ENCODE results near the gene MFRP. TPM values are rescaled to one million over a fixed set of nuclear protein-coding genes. Genes with fewer than 3 reads are reported as not detected.
A peak's percentile ranks its signal among the peaks of the same experiment; 100 is the strongest.

MFRP gene
- total and polyA plus RNA-seq, 11 donors = 0.04 TPM; not detected in 10

GRCh38 chr11:119319136-119319699 is 27.3 kb downstream of the MFRP start:
- H3K4me3 ChIP-seq = peak overlapping the region in 6 of 12 donors; percentile 5 to 16 (median 12)
- H3K9me3 ChIP-seq = no peaks in the 10 kb centered on the region
- WGBS, 4 donors = 49 to 66% (median 61%) methylated on average over 8 of the region's 8 CpGs
- peaks cover 0 to 44% (median 0%) of the 10 kb centered on the region in 9 donors for H3K27me3 ChIP-seq
- H3K27ac ChIP-seq = peak overlapping the region; percentile 85 to 99 (median 92)
- peaks cover 0 to 87% (median 61%) of the 10 kb centered on the region in 12 donors for H3K4me1 ChIP-seq
- intact Hi-C loops (cut with DNase I) = loop anchor here in 3 of 10 donors (5.0 to 10.0 kb wide), 3 partner anchors 172 to 217 kb away; partner anchors contain the start of genes ABCG4 (in 1 of the 3) and DPAGT1 (in 1 of the 3)
- DNase-seq (peak in 1 of 5 donors; percentile 36), ATAC-seq (peak in 1 of 4 donors; percentile 3)
- TF ChIP-seq CTCF (IDR thresholded peaks at IDR 0.05) (no peak), POLR2A (IDR thresholded peaks at IDR 0.05) (peak in 1 of 2 donors; percentile 25)
- peaks cover 0 to 8% (median 3%) of the 10 kb centered on the region in 9 donors for H3K36me3 ChIP-seq

GRCh38 chr11:119318240-119319135 is 28.0 kb downstream of the MFRP start:
- Histone ChIP-seq H3K4me3 (peak overlapping the region in 5 of 12 donors; percentile 5 to 84 (median 67)), H3K36me3 (peaks cover 0 to 15% (median 3%) of the 10 kb centered on the region in 9 donors), H3K4me1 (peaks cover 0 to 84% (median 61%) of the 10 kb centered on the region in 12 donors), H3K9me3 (no peaks in the 10 kb centered on the region), H3K27me3 (peaks cover 0 to 44% (median 0%) of the 10 kb centered on the region in 9 donors), H3K27ac (peak overlapping the region; percentile 85 to 99 (median 92))
- ATAC-seq (peak; percentile 1 to 44 (median 16)), DNase-seq (peak in 4 of 5 donors; percentile 38 to 70 (median 60))
- 45 to 58% (median 53%) methylated on average over 18 to 22 of the region's 22 CpGs for WGBS, 4 donors
- intact Hi-C loops (cut with DNase I) = loop anchor here in 3 of 10 donors (5.0 to 10.0 kb wide), 3 partner anchors 171 to 216 kb away; partner anchors contain the start of genes ABCG4 (in 1 of the 3) and DPAGT1 (in 1 of the 3)
- TF ChIP-seq POLR2A (IDR thresholded peaks at IDR 0.05) (peak in 1 of 2 donors; percentile 31), CTCF (IDR thresholded peaks at IDR 0.05) (no peak)

GRCh38 chr11:119317592-119318239 is 28.8 kb downstream of the MFRP start:
- Histone ChIP-seq H3K4me3 (peak overlapping the region in 11 of 12 donors; percentile 32 to 86 (median 76)), H3K27ac (peak overlapping the region; percentile 85 to 99 (median 92)), H3K4me1 (peaks cover 0 to 79% (median 58%) of the 10 kb centered on the region in 12 donors), H3K27me3 (peaks cover 0 to 44% (median 0%) of the 10 kb centered on the region in 9 donors), H3K9me3 (no peaks in the 10 kb centered on the region), H3K36me3 (peaks cover 0 to 23% (median 4%) of the 10 kb centered on the region in 9 donors)
- intact Hi-C loops (cut with DNase I) = loop anchor here in 3 of 10 donors (5.0 to 10.0 kb wide), 3 partner anchors 170 to 215 kb away; partner anchors contain the start of genes ABCG4 (in 1 of the 3) and DPAGT1 (in 1 of the 3)
- peak in 1 of 2 donors; percentile 47 for TF ChIP-seq POLR2A (IDR thresholded peaks at IDR 0.05)
- no peak for TF ChIP-seq CTCF (IDR thresholded peaks at IDR 0.05)
- no peak for ATAC-seq
- no peak for DNase-seq
- WGBS, 4 donors = 38 to 86% (median 48%) methylated on average over 6 to 14 of the region's 14 CpGs
